BJ (cell line): ENCODE measurements around the gene CDKN1A. TPM values are rescaled to one million over a fixed set of nuclear protein-coding genes. Genes with fewer than 3 reads are reported as not detected.

Experiments
- CTCF ChIA-PET: fragments of 350-600 bp; formaldehyde crosslinking; extraction: SDS; loops from one replicate; lab custom pipeline; 2021; ENCODE audit warnings: antibody characterized with exemption, inconsistent platforms; lab: Yijun Ruan, JAX
- POLR2A ChIA-PET: fragments of 300-600 bp; sonication (Branson Sonifier 250); formaldehyde crosslinking; extraction: SDS; loops from one replicate; lab custom pipeline; 2021; ENCODE audit warnings: antibody characterized with exemption; lab: Charles Lee
- DNase-seq: peaks from one replicate; pipeline ENCODE4 v3.0.0-alpha.2; 2011; ENCODE audit warnings: low read depth
- H3K27me3 ChIP-seq: 2 replicates; pipeline ENCODE4 v1.6.0; 2011; ENCODE audit warnings: low read length; ENCODE audit not compliant: control insufficient read depth, insufficient read depth
- H3K36me3 ChIP-seq: 2 replicates; pipeline ENCODE4 v1.5.1; 2011; ENCODE audit warnings: low read length; ENCODE audit not compliant: control insufficient read depth, insufficient read depth
- H3K4me3 ChIP-seq: 2 replicates; pipeline ENCODE4 v1.5.1; 2011; ENCODE audit warnings: low read depth, mild to moderate bottlenecking, control low read depth, low read length
- CTCF ChIP-seq: IDR thresholded peaks from 2 replicates; pipeline ENCODE4 v1.5.1; 2011; ENCODE audit warnings: low read depth, mild to moderate bottlenecking, control low read depth, inconsistent platforms, low read length, moderate library complexity; ENCODE audit not compliant: insufficient read depth
- polyA plus RNA-seq: library from polyadenylated mRNA; depleted of rRNA; stranded (reverse); fragments of >200 nt; gene quantifications from 2 replicates; pipeline ENCODE4 v1.2.3, GENCODE V29; 2011

Gene CDKN1A
- polyA plus RNA-seq, 1 experiment = 820 TPM

GRCh38 chr6:36683656-36684446 is 5.3 kb downstream of the CDKN1A start:
- no peaks in the 10 kb centered on the region for H3K27me3 ChIP-seq
- CTCF ChIA-PET = interaction anchor here (0.6 to 5.2 kb wide), 7 partner anchors 41 to 80 kb away, joined by 3 to 32 read pairs (median 5); no protein-coding TSS in a partner anchor
- TF ChIP-seq CTCF = no peak
- H3K36me3 ChIP-seq = peaks cover 47% of the 10 kb centered on the region
- POLR2A ChIA-PET = interaction anchor here (0.6 to 1.1 kb wide), 4 partner anchors 9 to 76 kb away, joined by 4 to 10 read pairs (median 6); no protein-coding TSS in a partner anchor
- DNase-seq = no peak
- no peak overlapping the region for H3K4me3 ChIP-seq

- Histone ChIP-seq H3K36me3 (peaks cover 47% of the 10 kb centered on the region), H3K27me3 (no peaks in the 10 kb centered on the region), H3K4me3 (no peak overlapping the region)
- TF ChIP-seq CTCF = no peak
- no peak for DNase-seq
- ChIA-PET POLR2A (interaction anchor here (0.6 kb wide), 1 partner anchor 55 kb away, joined by 8 read pairs; no protein-coding TSS in a partner anchor), CTCF (interaction anchor here (0.6 to 5.2 kb wide), 6 partner anchors 40 to 79 kb away, joined by 3 to 32 read pairs (median 6); no protein-coding TSS in a partner anchor)
These were observed 5.9 kb downstream of the CDKN1A start for GRCh38 chr6:36684447-36684812.

DNA sequence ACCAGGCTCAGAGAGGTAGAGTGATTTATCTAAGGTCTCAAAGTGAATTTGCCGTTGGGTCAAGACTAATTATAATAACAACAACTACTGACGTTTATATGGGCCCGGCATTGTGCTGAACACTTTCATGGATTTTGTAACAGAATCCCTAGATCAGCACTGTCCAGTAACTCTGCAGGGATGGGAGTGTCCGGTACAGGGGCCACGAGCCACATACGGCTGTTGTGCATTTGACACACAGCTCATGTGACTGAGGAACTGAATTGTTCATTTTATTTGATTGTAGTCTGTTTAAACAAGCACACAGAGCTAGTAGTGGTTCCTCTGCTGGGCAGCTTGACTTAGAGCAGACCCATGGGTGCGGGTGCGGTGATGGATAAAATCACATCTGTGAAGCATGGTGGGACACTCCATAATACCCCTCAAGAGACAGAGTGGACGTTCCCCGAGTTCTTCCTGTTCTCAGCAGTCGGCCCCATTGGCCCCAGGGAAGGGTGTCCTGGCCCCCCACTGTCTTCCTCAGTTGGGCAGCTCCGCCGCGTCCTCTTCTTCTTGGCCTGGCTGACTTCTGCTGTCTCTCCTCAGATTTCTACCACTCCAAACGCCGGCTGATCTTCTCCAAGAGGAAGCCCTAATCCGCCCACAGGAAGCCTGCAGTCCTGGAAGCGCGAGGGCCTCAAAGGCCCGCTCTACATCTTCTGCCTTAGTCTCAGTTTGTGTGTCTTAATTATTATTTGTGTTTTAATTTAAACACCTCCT is 6.8 kb downstream of the CDKN1A start:
- no peaks in the 10 kb centered on the region for H3K27me3 ChIP-seq
- TF ChIP-seq CTCF = no peak
- no peak overlapping the region for H3K4me3 ChIP-seq
- no peak for DNase-seq
- ChIA-PET POLR2A (no interaction called here), CTCF (interaction anchor here (1.0 to 4.1 kb wide), 5 partner anchors 39 to 71 kb away, joined by 3 to 13 read pairs (median 5); no protein-coding TSS in a partner anchor)
- peaks cover 45% of the 10 kb centered on the region for H3K36me3 ChIP-seq

DNA sequence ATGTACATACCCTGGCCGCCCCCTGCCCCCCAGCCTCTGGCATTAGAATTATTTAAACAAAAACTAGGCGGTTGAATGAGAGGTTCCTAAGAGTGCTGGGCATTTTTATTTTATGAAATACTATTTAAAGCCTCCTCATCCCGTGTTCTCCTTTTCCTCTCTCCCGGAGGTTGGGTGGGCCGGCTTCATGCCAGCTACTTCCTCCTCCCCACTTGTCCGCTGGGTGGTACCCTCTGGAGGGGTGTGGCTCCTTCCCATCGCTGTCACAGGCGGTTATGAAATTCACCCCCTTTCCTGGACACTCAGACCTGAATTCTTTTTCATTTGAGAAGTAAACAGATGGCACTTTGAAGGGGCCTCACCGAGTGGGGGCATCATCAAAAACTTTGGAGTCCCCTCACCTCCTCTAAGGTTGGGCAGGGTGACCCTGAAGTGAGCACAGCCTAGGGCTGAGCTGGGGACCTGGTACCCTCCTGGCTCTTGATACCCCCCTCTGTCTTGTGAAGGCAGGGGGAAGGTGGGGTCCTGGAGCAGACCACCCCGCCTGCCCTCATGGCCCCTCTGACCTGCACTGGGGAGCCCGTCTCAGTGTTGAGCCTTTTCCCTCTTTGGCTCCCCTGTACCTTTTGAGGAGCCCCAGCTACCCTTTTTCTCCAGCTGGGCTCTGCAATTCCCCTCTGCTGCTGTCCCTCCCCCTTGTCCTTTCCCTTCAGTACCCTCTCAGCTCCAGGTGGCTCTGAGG is 7.6 kb downstream of the CDKN1A start:
- Histone ChIP-seq H3K4me3 (no peak overlapping the region), H3K27me3 (no peaks in the 10 kb centered on the region), H3K36me3 (peaks cover 45% of the 10 kb centered on the region)
- TF ChIP-seq CTCF = no peak
- no peak for DNase-seq
- CTCF ChIA-PET = interaction anchor here (0.6 to 1.9 kb wide), 6 partner anchors 38 to 73 kb away, joined by 3 to 6 read pairs (median 3); no protein-coding TSS in a partner anchor
- POLR2A ChIA-PET = interaction anchor here (1.1 kb wide), 1 partner anchor 8 kb away, joined by 3 read pairs; the partner anchor contains the start of gene CDKN1A
